Right atrium auricular region (tissue), 2 donors: Measurements from ENCODE around the gene IRAG1. TPM values are rescaled to one million over a fixed set of nuclear protein-coding genes. Genes with fewer than 3 reads are reported as not detected.

Source experiments
- DNase-seq: peaks from one replicate; pipeline ENCODE4 v3.0.0-alpha.2; 2019; ENCODE audit warnings: low spot score
- H3K27ac ChIP-seq, 2 donors: fragments of 200-600 bp; sonication (generic); 1 replicate in 1 of 2; 2 replicates in 1 of 2; pipeline ENCODE4 v1.5.1; 2016 to 2019
- H3K27me3 ChIP-seq, 2 donors: fragments of 200-600 bp; sonication (generic); one replicate each; pipeline versions ENCODE4 v1.5.1 to v1.6.0; 2017 to 2019
- H3K36me3 ChIP-seq: fragments of 200-600 bp; sonication (generic); one replicate; pipeline ENCODE4 v1.5.1; 2016
- H3K4me1 ChIP-seq, 2 donors: fragments of 200-600 bp; sonication (generic); one replicate each; pipeline versions ENCODE4 v1.5.1 to v1.6.0; 2017 to 2019
- H3K4me3 ChIP-seq, 2 donors: fragments of 200-600 bp; sonication (generic); 1 replicate in 1 of 2; 2 replicates in 1 of 2; pipeline ENCODE4 v1.5.1; 2017 to 2019; ENCODE audit warnings: mild to moderate bottlenecking in 1 of 2, moderate library complexity in 1 of 2
- H3K9me3 ChIP-seq, 2 donors: fragments of 200-600 bp; sonication (generic); one replicate each; pipeline ENCODE4 v1.5.1; 2019
- total RNA-seq, 2 donors: library from RNA; depleted of rRNA; stranded (reverse); fragments of >200 nt; gene quantifications; one replicate each; pipeline ENCODE4 v1.1.0, GENCODE V29; 2016
- TF ChIP-seq, protein P1 (sequence below), 2 donors: fragments of 200-600 bp; sonication (generic); IDR thresholded peaks; one replicate each; pipeline ENCODE4 v1.5.1; 2019; ENCODE audit warnings: antibody characterized with exemption in 2 of 2

Gene IRAG1
- total RNA-seq, 2 donors from 2014 or later, result 4.6 to 10.9 TPM

GRCh38 chr11:10678101-10678500, 15.5 kb downstream of the IRAG1 start:
- Histone ChIP-seq H3K27me3 (no peaks in the 10 kb centered on the region), H3K27ac (no peak overlapping the region), H3K4me1 (peaks cover 0 to 21% of the 10 kb centered on the region in 2 donors), H3K36me3 (no peaks in the 10 kb centered on the region), H3K9me3 (no peaks in the 10 kb centered on the region), H3K4me3 (no peak overlapping the region)
- TF ChIP-seq, protein P1, sequence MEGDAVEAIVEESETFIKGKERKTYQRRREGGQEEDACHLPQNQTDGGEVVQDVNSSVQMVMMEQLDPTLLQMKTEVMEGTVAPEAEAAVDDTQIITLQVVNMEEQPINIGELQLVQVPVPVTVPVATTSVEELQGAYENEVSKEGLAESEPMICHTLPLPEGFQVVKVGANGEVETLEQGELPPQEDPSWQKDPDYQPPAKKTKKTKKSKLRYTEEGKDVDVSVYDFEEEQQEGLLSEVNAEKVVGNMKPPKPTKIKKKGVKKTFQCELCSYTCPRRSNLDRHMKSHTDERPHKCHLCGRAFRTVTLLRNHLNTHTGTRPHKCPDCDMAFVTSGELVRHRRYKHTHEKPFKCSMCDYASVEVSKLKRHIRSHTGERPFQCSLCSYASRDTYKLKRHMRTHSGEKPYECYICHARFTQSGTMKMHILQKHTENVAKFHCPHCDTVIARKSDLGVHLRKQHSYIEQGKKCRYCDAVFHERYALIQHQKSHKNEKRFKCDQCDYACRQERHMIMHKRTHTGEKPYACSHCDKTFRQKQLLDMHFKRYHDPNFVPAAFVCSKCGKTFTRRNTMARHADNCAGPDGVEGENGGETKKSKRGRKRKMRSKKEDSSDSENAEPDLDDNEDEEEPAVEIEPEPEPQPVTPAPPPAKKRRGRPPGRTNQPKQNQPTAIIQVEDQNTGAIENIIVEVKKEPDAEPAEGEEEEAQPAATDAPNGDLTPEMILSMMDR (IDR thresholded peaks at IDR 0.05), result no peak
- DNase-seq, result no peak

- Histone ChIP-seq H3K4me3 (no peak overlapping the region), H3K4me1 (peaks cover 0 to 21% of the 10 kb centered on the region in 2 donors), H3K9me3 (no peaks in the 10 kb centered on the region), H3K36me3 (no peaks in the 10 kb centered on the region), H3K27me3 (no peaks in the 10 kb centered on the region), H3K27ac (peak overlapping the region in 1 of 2 donors; percentile 23)
- TF ChIP-seq, protein P1 (IDR thresholded peaks at IDR 0.05), result no peak
- no peak for DNase-seq
Measured at GRCh38 chr11:10676919-10677318, 16.6 kb downstream of the IRAG1 start.

GRCh38 chr11:10674911-10675440, 18.6 kb downstream of the IRAG1 start:
- Histone ChIP-seq H3K4me3 (peak overlapping the region in 1 of 2 donors; percentile 35), H3K9me3 (no peaks in the 10 kb centered on the region), H3K36me3 (no peaks in the 10 kb centered on the region), H3K4me1 (peaks cover 0 to 22% of the 10 kb centered on the region in 2 donors), H3K27ac (peak overlapping the region; percentile 70 to 74), H3K27me3 (no peaks in the 10 kb centered on the region)
- DNase-seq, result peak; percentile 75
- TF ChIP-seq, protein P1 (IDR thresholded peaks at IDR 0.05), result no peak

DNA sequence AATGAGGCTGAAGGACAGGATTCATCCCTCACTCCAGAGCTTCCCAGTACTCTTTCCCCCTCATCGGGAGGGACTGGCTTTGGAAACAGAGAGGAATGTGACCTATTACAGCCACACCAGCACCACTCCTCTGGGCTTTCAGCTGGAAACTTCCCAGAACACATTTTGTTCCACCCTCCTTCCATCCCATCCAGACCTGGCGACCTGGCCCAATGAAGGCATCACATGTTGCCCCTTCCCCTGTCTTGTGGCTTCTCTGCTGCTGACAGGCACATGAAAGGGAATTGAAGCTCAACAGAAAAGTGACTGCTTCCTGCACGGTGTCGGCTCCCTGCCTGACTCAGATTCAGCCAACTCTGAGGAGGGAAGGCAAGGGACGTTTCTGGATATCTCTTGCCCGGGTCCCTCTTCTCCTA, 19.1 kb downstream of the IRAG1 start:
- Histone ChIP-seq H3K27ac (peak overlapping the region; percentile 70 to 74), H3K9me3 (no peaks in the 10 kb centered on the region), H3K4me3 (peak overlapping the region in 1 of 2 donors; percentile 35), H3K36me3 (no peaks in the 10 kb centered on the region), H3K4me1 (peaks cover 0 to 28% of the 10 kb centered on the region in 2 donors), H3K27me3 (no peaks in the 10 kb centered on the region)
- peak; percentile 68 for DNase-seq
- TF ChIP-seq, protein P1 (IDR thresholded peaks at IDR 0.05), result no peak

- Histone ChIP-seq H3K27me3 (no peaks in the 10 kb centered on the region), H3K4me3 (no peak overlapping the region), H3K4me1 (peaks cover 0 to 35% of the 10 kb centered on the region in 2 donors), H3K9me3 (no peaks in the 10 kb centered on the region), H3K36me3 (no peaks in the 10 kb centered on the region), H3K27ac (peak overlapping the region; percentile 70 to 74)
- DNase-seq, result no peak
- TF ChIP-seq, protein P1 (IDR thresholded peaks at IDR 0.05), result no peak
Measured at GRCh38 chr11:10673501-10674062, 20.0 kb downstream of the IRAG1 start.
